Esophagus squamous epithelium (tissue), 5 donors: Measurements from ENCODE around the gene UNC5B. TPM values are rescaled to one million over a fixed set of nuclear protein-coding genes. Genes with fewer than 3 reads are reported as not detected.
A peak's percentile ranks its signal among the peaks of the same experiment; 100 is the strongest.

Experiments
- DNase-seq: peaks from one replicate; lab custom pipeline; 2025; lab: John Stamatoyannopoulos, UW
- H3K27ac ChIP-seq, 4 donors: fragments of 200-600 bp; sonication (generic); one replicate each; pipeline ENCODE4 v1.5.1; 2016 to 2019; ENCODE audit warnings: mild to moderate bottlenecking in 1 of 4
- H3K27me3 ChIP-seq, 4 donors: fragments of 200-600 bp; sonication (generic); 1 replicate in 3 of 4; 2 replicates in 1 of 4; pipeline versions ENCODE4 v1.5.1 to v1.6.0; 2017 to 2021; ENCODE audit warnings: antibody characterized with exemption in 1 of 4
- H3K36me3 ChIP-seq, 3 donors: fragments of 200-600 bp; sonication (generic); one replicate each; pipeline ENCODE4 v1.5.1; 2016 to 2019
- H3K4me1 ChIP-seq, 3 donors: fragments of 200-600 bp; sonication (generic); one replicate each; pipeline ENCODE4 v1.5.1; 2017 to 2019
- H3K4me3 ChIP-seq, 4 donors: fragments of 200-600 bp; sonication (generic); 1 replicate in 3 of 4; 2 replicates in 1 of 4; pipeline ENCODE4 v1.5.1; 2016 to 2019; ENCODE audit warnings: mild to moderate bottlenecking in 2 of 4, moderate library complexity in 1 of 4
- H3K9me3 ChIP-seq, 3 donors: fragments of 200-600 bp; sonication (generic); one replicate each; pipeline ENCODE4 v1.5.1; 2016 to 2019
- POLR2A ChIP-seq, 4 donors: fragments of 450-650 bp; IDR thresholded peaks; one replicate each; pipeline ENCODE4 v1.6.1; 2017; ENCODE audit warnings: antibody characterized with exemption in 4 of 4, mild to moderate bottlenecking in 4 of 4, moderate library complexity in 3 of 4
- WGBS, 2 donors: methylation state at CpG; one replicate each; pipeline ENCODE4 v1.1.5; 2018; 5-methylcytosine and 5-hydroxymethylcytosine counted together
- intact Hi-C: fragments of 100-400 bp; cut with DNase I; formaldehyde crosslinking; loops from one replicate; pipeline ENCODE4 v1.15.0; 2022
- total RNA-seq, 4 donors: library from RNA; depleted of rRNA; stranded (reverse); fragments of >200 nt; gene quantifications; one replicate each; pipeline ENCODE4 v1.1.0, GENCODE V29; 2016
- TF ChIP-seq, protein P1 (sequence below), 6 experiments: fragments of 450-650 bp in 4 of 6; fragments of 200-600 bp in 2 of 6; sonication (generic) in 2 of 6; IDR thresholded peaks; one replicate each; pipeline ENCODE4 v1.5.1; 2016 to 2019; ENCODE audit warnings: antibody characterized with exemption in 6 of 6, mild to moderate bottlenecking in 4 of 6, moderate library complexity in 4 of 6
- donor health status: DM: yes; HTN: yes; CAD: no.

The UNC5B gene
- total RNA-seq, 4 donors from 2014 or later = 18.9 to 48.1 (median 28.4) TPM

- no peaks in the 10 kb centered on the region for H3K27me3 ChIP-seq
- DNase-seq = no peak
- H3K36me3 ChIP-seq = no peaks in the 10 kb centered on the region
- 85 to 89% methylated on average over 3 of the region's 3 CpGs for WGBS, 2 donors
- H3K4me1 ChIP-seq = peaks cover 24 to 69% (median 29%) of the 10 kb centered on the region in 3 donors
- intact Hi-C loops = no loop called here
- no peak overlapping the region for H3K4me3 ChIP-seq
- no peaks in the 10 kb centered on the region for H3K9me3 ChIP-seq
- no peak for TF ChIP-seq POLR2A (IDR thresholded peaks at IDR 0.05)
- TF ChIP-seq, protein P1, sequence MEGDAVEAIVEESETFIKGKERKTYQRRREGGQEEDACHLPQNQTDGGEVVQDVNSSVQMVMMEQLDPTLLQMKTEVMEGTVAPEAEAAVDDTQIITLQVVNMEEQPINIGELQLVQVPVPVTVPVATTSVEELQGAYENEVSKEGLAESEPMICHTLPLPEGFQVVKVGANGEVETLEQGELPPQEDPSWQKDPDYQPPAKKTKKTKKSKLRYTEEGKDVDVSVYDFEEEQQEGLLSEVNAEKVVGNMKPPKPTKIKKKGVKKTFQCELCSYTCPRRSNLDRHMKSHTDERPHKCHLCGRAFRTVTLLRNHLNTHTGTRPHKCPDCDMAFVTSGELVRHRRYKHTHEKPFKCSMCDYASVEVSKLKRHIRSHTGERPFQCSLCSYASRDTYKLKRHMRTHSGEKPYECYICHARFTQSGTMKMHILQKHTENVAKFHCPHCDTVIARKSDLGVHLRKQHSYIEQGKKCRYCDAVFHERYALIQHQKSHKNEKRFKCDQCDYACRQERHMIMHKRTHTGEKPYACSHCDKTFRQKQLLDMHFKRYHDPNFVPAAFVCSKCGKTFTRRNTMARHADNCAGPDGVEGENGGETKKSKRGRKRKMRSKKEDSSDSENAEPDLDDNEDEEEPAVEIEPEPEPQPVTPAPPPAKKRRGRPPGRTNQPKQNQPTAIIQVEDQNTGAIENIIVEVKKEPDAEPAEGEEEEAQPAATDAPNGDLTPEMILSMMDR (IDR thresholded peaks at IDR 0.05) = no peak
- peak overlapping the region in 2 of 4 donors; percentile 48 to 77 for H3K27ac ChIP-seq
Measured at GRCh38 chr10:71233482-71233892, 21.1 kb downstream of the UNC5B start.

DNA sequence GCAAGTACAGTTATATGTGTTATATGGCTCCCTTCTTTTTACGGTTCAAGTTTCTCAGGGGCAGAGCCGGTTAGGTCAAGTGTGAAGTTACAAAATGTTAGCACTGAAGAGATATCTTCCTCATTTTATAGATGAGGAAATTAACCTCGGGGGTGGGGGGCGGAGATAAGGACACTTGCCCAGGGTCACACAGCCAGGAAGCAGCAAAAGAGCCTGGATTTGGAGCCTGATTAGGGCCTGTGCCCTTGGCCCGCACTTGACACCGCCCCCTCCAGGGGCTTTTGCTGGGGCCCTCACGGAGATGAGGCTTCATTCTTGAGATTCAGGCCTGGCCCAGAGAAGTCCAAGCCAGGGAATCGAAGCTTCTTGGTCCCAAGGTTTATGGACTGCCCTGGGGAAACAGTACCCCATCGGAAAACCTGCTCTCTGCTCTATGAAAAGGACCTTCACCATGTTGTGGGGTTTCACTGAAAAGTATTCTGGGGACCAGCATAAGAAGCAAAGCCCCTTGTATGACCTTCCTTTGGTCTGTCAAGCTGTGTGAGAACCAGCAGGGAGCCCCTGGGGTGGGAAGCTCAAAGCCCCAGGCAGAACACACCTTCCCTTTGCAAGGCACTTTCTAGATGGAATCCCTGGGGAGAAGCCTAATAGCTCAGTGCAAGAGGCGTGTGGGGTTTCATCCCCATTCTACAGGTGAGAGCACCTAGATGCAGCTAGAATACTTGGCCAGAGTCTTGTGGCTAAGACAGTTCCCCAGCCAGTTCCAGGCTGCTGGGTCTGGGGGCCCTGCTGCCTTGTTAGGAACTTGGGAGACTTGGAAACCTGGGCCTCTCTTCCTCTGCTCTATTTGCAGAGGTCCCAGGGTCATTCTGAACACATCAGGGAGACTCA lies 21.9 kb downstream of the UNC5B start:
- TF ChIP-seq, protein P1 (IDR thresholded peaks at IDR 0.05) = no peak
- TF ChIP-seq POLR2A (IDR thresholded peaks at IDR 0.05) = no peak
- WGBS, 2 donors = 75 to 76% methylated on average over 3 to 8 of the region's 10 CpGs
- Histone ChIP-seq H3K4me1 (peaks cover 24 to 76% (median 29%) of the 10 kb centered on the region in 3 donors), H3K27me3 (no peaks in the 10 kb centered on the region), H3K4me3 (no peak overlapping the region), H3K27ac (peak overlapping the region in 2 of 4 donors; percentile 11 to 48), H3K9me3 (no peaks in the 10 kb centered on the region), H3K36me3 (no peaks in the 10 kb centered on the region)
- intact Hi-C loops = no loop called here
- DNase-seq = no peak

GRCh38 chr10:71234970-71235685 lies 22.8 kb downstream of the UNC5B start:
- no peaks in the 10 kb centered on the region for H3K27me3 ChIP-seq
- DNase-seq = no peak
- TF ChIP-seq, protein P1 (IDR thresholded peaks at IDR 0.05) = no peak
- no peak for TF ChIP-seq POLR2A (IDR thresholded peaks at IDR 0.05)
- intact Hi-C loops = no loop called here
- H3K27ac ChIP-seq = peak overlapping the region in 2 of 4 donors; percentile 11
- no peaks in the 10 kb centered on the region for H3K9me3 ChIP-seq
- WGBS, 2 donors = 64 to 73% methylated on average over 3 to 6 of the region's 16 CpGs
- peaks cover 23 to 80% (median 29%) of the 10 kb centered on the region in 3 donors for H3K4me1 ChIP-seq
- no peaks in the 10 kb centered on the region for H3K36me3 ChIP-seq
- H3K4me3 ChIP-seq = no peak overlapping the region

- no peak for TF ChIP-seq POLR2A (IDR thresholded peaks at IDR 0.05)
- TF ChIP-seq, protein P1 (IDR thresholded peaks at IDR 0.05) = no peak
- peaks cover 17 to 80% (median 24%) of the 10 kb centered on the region in 3 donors for H3K4me1 ChIP-seq
- 63 to 100% methylated on average over 5 of the region's 7 CpGs for WGBS, 2 donors
- no peak for DNase-seq
- H3K36me3 ChIP-seq = no peaks in the 10 kb centered on the region
- H3K27ac ChIP-seq = no peak overlapping the region
- no peaks in the 10 kb centered on the region for H3K9me3 ChIP-seq
- intact Hi-C loops = no loop called here
- no peaks in the 10 kb centered on the region for H3K27me3 ChIP-seq
- no peak overlapping the region for H3K4me3 ChIP-seq
Measured at GRCh38 chr10:71235808-71236207, 23.4 kb downstream of the UNC5B start.

GRCh38 chr10:71236286-71236685 lies 23.9 kb downstream of the UNC5B start:
- TF ChIP-seq, protein P1 (IDR thresholded peaks at IDR 0.05) = no peak
- TF ChIP-seq POLR2A (IDR thresholded peaks at IDR 0.05) = no peak
- 87 to 100% methylated on average over 1 to 5 of the region's 10 CpGs for WGBS, 2 donors
- Histone ChIP-seq H3K4me1 (peaks cover 14 to 80% (median 24%) of the 10 kb centered on the region in 3 donors), H3K27ac (no peak overlapping the region), H3K27me3 (no peaks in the 10 kb centered on the region), H3K36me3 (no peaks in the 10 kb centered on the region), H3K4me3 (no peak overlapping the region), H3K9me3 (no peaks in the 10 kb centered on the region)
- intact Hi-C loops = no loop called here
- DNase-seq = no peak
